OCI-LY3 (cell line): ENCODE measurements around the gene ATOSA.

Experiments used
- CTCF ChIP-seq: fragments of 200-600, 300-600 bp; sonication (generic); IDR thresholded peaks from 2 replicates; pipeline ENCODE4 v1.5.1; 2014; ENCODE audit warnings: antibody characterized with exemption, low read length, low read depth
- EZH2phosphoT487 ChIP-seq: fragments of 200-600 bp; shearing (Covaris generic); IDR thresholded peaks from 2 replicates; pipeline ENCODE4 v1.6.1; 2018; ENCODE audit warnings: antibody characterized with exemption, mixed run types, low read depth

- no peak for TF ChIP-seq EZH2phosphoT487
- TF ChIP-seq CTCF: no peak
Observed at GRCh38 chr15:52698514-52698913, 19.3 kb upstream of the ATOSA start.
